ENCODE data around the gene SFMBT1. TPM values are rescaled to one million over a fixed set of nuclear protein-coding genes. Genes with fewer than 3 reads are reported as not detected.

The SFMBT1 gene
- total RNA-seq, 1 experiment from 2014 or later, result 14.8 TPM

- TF ChIP-seq REST (IDR thresholded peaks at IDR 0.05; ENCODE audit: low read depth) (no peak), ZFX (IDR thresholded peaks at IDR 0.05) (no peak), JUND (IDR thresholded peaks at IDR 0.05) (no peak), RAD21 (IDR thresholded peaks at IDR 0.05; ENCODE audit: low read depth) (no peak), POLR2A (IDR thresholded peaks at IDR 0.05; ENCODE audit: borderline replicate concordance, extremely low read depth, insufficient read depth, insufficient read length) (no peak), ZNF274 (IDR thresholded peaks at IDR 0.05; ENCODE audit: low read depth, low read length) (no peak), EZH2 (IDR thresholded peaks at IDR 0.05) (no peak)
Observed at GRCh38 chr3:52967398-52967797, 78.5 kb downstream of the SFMBT1 start (continued).

- Histone ChIP-seq H3K4me1 (ENCODE audit: control insufficient read depth in 1 of 2, insufficient read depth in 2 of 2, low read length in 2 of 2) (no peaks in the 10 kb centered on the region), H3K9ac (ENCODE audit: low read length) (no peak overlapping the region), H3K9me2 (ENCODE audit: insufficient read depth) (no peaks in the 10 kb centered on the region), H3K9me3 (ENCODE audit: control insufficient read depth in 1 of 2, insufficient read depth in 1 of 2, low read depth in 1 of 2, low read length in 2 of 2) (no peaks in the 10 kb centered on the region), H3K79me2 (ENCODE audit: insufficient read depth, low read length) (peaks cover 8% of the 10 kb centered on the region; the same call in 1 of the 2 replicates), H3K27me3 (ENCODE audit: insufficient read depth, low read length) (no peaks in the 10 kb centered on the region), H4K20me1 (ENCODE audit: insufficient read depth) (no peaks in the 10 kb centered on the region), H3K4me3 (replicated peaks in 1 of 2; ENCODE audit: low read depth in 1 of 2, low read length in 2 of 2) (no peak overlapping the region), H3K36me3 (ENCODE audit: control insufficient read depth in 1 of 2, insufficient read depth in 2 of 2, low read length in 2 of 2) (no peaks in the 10 kb centered on the region), H3K4me2 (ENCODE audit: low read length) (no peak overlapping the region), H2AFZ (ENCODE audit: low read depth, low read length, poor library complexity, severe bottlenecking) (no peak overlapping the region), H3K27ac (ENCODE audit: low read depth, low read length) (no peak overlapping the region)
- intact Hi-C loops (cut with micrococcal nuclease), result no loop called here
- ChIA-PET RAD21 (ENCODE audit: low non-redundant PET in 1 of 2, low total read pairs in 2 of 2, uncharacterized antibody in 2 of 2, unreplicated experiment in 2 of 2) (no interaction called here), CTCF (no interaction called here), POLR2A (no interaction called here)
- BruUV-seq (replicated peaks), result no TSS peak
- DNase-seq (ENCODE audit: low read depth, low spot score) (no peak), ATAC-seq (no peak)
- TF ChIP-seq JUND (IDR thresholded peaks at IDR 0.05), result no peak
- TF ChIP-seq REST (IDR thresholded peaks at IDR 0.05; ENCODE audit: low read depth), result no peak
- no peak for TF ChIP-seq CTCF (IDR thresholded peaks at IDR 0.05 in 2 of 3, conservative IDR thresholded peaks at IDR 0.05 in 1 of 3; ENCODE audit: borderline replicate concordance in 1 of 3, insufficient read depth in 1 of 3, low read depth in 2 of 3, low read length in 2 of 3)
- TF ChIP-seq RAD21 (IDR thresholded peaks at IDR 0.05; ENCODE audit: low read depth), result no peak
- no peak for TF ChIP-seq CBX3 (IDR thresholded peaks at IDR 0.05; ENCODE audit: low read depth)
- TF ChIP-seq TCF7L2 (IDR thresholded peaks at IDR 0.05; ENCODE audit: borderline replicate concordance, extremely low read depth, insufficient read depth, insufficient read length), result no peak
- TF ChIP-seq SIN3A (IDR thresholded peaks at IDR 0.05; ENCODE audit: low read depth), result no peak
- TF ChIP-seq EZH2phosphoT487 (IDR thresholded peaks at IDR 0.05; ENCODE audit: borderline replicate concordance), result no peak
- no peak for TF ChIP-seq POLR2A (IDR thresholded peaks at IDR 0.05; ENCODE audit: borderline replicate concordance, extremely low read depth, insufficient read depth, insufficient read length)
- TF ChIP-seq POLR2AphosphoS5 (IDR thresholded peaks at IDR 0.05; ENCODE audit: low read depth, low read length), result no peak
- no peak for TF ChIP-seq EZH2 (IDR thresholded peaks at IDR 0.05)
- TF ChIP-seq ZNF274 (IDR thresholded peaks at IDR 0.05; ENCODE audit: low read depth, low read length), result no peak
- no peak for TF ChIP-seq YY1 (IDR thresholded peaks at IDR 0.05; ENCODE audit: extremely low read depth, insufficient replicate concordance, low read depth, low read length)
- TF ChIP-seq EGR1 (IDR thresholded peaks at IDR 0.05; ENCODE audit: low read depth), result no peak
- no peak for TF ChIP-seq ZFX (IDR thresholded peaks at IDR 0.05)
- no peak for TF ChIP-seq SP1 (IDR thresholded peaks at IDR 0.05; ENCODE audit: low read depth)
- TF ChIP-seq ELF1 (IDR thresholded peaks at IDR 0.05; ENCODE audit: borderline replicate concordance, low read depth), result no peak
Observed at GRCh38 chr3:52962160-52962559, 83.7 kb downstream of the SFMBT1 start.
